CD14-positive monocyte (primary cell): ENCODE measurements around the gene MACROD2. TPM values are rescaled to one million over a fixed set of nuclear protein-coding genes. Genes with fewer than 3 reads are reported as not detected.

Experiments used
- DNase-seq, 3 donors: peaks; one replicate each; pipeline ENCODE4 v3.0.0-alpha.2; 2011 to 2022
- H2AFZ ChIP-seq: 2 replicates; pipeline ENCODE4 v1.6.0; 2012; ENCODE audit warnings: mild to moderate bottlenecking, low read depth, low read length, inconsistent platforms; ENCODE audit not compliant: insufficient read depth, poor library complexity, severe bottlenecking
- H3K27ac ChIP-seq, 2 donors: 1 replicate in 1 of 2; 2 replicates in 1 of 2; pipeline ENCODE4 v1.5.1; 2012 to 2013; ENCODE audit warnings: low read length in 2 of 2, control low read depth in 1 of 2, inconsistent platforms in 1 of 2, low read depth in 1 of 2, mild to moderate bottlenecking in 1 of 2
- H3K27me3 ChIP-seq, 2 donors: one replicate each; pipeline versions ENCODE4 v1.6.0 to v1.6.1; 2011 to 2013; ENCODE audit warnings: low read length in 2 of 2; ENCODE audit not compliant: control insufficient read depth in 2 of 2, insufficient read depth in 2 of 2
- H3K36me3 ChIP-seq, 2 donors: replicated peaks in 1 of 2; 1 replicate in 1 of 2; 2 replicates in 1 of 2; pipeline versions ENCODE4 v1.5.1 to v1.6.1; 2012 to 2013; ENCODE audit warnings: low read length in 2 of 2, control low read depth in 1 of 2, inconsistent platforms in 1 of 2, mild to moderate bottlenecking in 1 of 2; ENCODE audit not compliant: insufficient read depth in 2 of 2, control insufficient read depth in 1 of 2
- H3K4me1 ChIP-seq, 2 donors: 1 replicate in 1 of 2; 2 replicates in 1 of 2; pipeline versions ENCODE4 v1.5.1 to v1.6.1; 2012 to 2013; ENCODE audit warnings: low read length in 2 of 2, control low read depth in 1 of 2, inconsistent platforms in 1 of 2, mild to moderate bottlenecking in 1 of 2, moderate library complexity in 1 of 2; ENCODE audit not compliant: insufficient read depth in 2 of 2, control insufficient read depth in 1 of 2
- H3K4me2 ChIP-seq: replicated peaks from 2 replicates; pipeline ENCODE3; 2012; ENCODE audit warnings: low read length, moderate library complexity, mild to moderate bottlenecking; ENCODE audit not compliant: poor library complexity, severe bottlenecking; ENCODE audit errors: extremely low read depth
- H3K4me3 ChIP-seq, 3 experiments: fragments of 200-600 bp in 1 of 3; sonication (generic) in 1 of 3; replicated peaks in 1 of 3; 1 replicate in 2 of 3; 2 replicates in 1 of 3; pipeline ENCODE4 v1.5.1; 2011 to 2013; ENCODE audit warnings: low read length in 3 of 3, mild to moderate bottlenecking in 3 of 3, control low read depth in 2 of 3, low read depth in 2 of 3, inconsistent platforms in 1 of 3, moderate library complexity in 1 of 3
- H3K79me2 ChIP-seq: 2 replicates; pipeline ENCODE4 v1.6.0; 2012; ENCODE audit warnings: mild to moderate bottlenecking, control low read depth, inconsistent platforms, low read length, moderate library complexity; ENCODE audit not compliant: insufficient read depth
- H3K9ac ChIP-seq: 2 replicates; pipeline ENCODE4 v1.6.0; 2017; ENCODE audit warnings: low read length, mild to moderate bottlenecking; ENCODE audit not compliant: insufficient read depth, poor library complexity, severe bottlenecking
- H3K9me3 ChIP-seq, 2 donors: replicated peaks in 1 of 2; 1 replicate in 1 of 2; 2 replicates in 1 of 2; pipeline versions ENCODE4 v1.5.1 to v1.6.1; 2012 to 2013; ENCODE audit warnings: low read length in 2 of 2, control low read depth in 1 of 2; ENCODE audit not compliant: control insufficient read depth in 1 of 2, insufficient read depth in 1 of 2
- H4K20me1 ChIP-seq: 2 replicates; pipeline ENCODE4 v1.6.0; 2012; ENCODE audit warnings: mild to moderate bottlenecking, low read length, control low read depth, moderate library complexity; ENCODE audit not compliant: insufficient read depth
- H3K27ac Mint-ChIP-seq, 7 donors: one replicate each; pipeline ENCODE4 v1.8.0; 2020; ENCODE audit warnings: mild to moderate bottlenecking in 7 of 7, mixed read lengths in 7 of 7, moderate library complexity in 6 of 7, inconsistent platforms in 2 of 7
- H3K27me3 Mint-ChIP-seq, 3 donors: one replicate each; pipeline ENCODE4 v1.8.0; 2021 to 2022; ENCODE audit warnings: low read depth in 3 of 3, mild to moderate bottlenecking in 3 of 3, mixed read lengths in 3 of 3, moderate library complexity in 3 of 3, inconsistent platforms in 1 of 3
- H3K36me3 Mint-ChIP-seq, 2 donors: one replicate each; pipeline ENCODE4 v1.8.0; 2020; ENCODE audit warnings: mixed read lengths in 2 of 2, inconsistent platforms in 1 of 2, mild to moderate bottlenecking in 1 of 2
- H3K4me1 Mint-ChIP-seq: one replicate; pipeline ENCODE4 v1.8.0; 2020; ENCODE audit warnings: mild to moderate bottlenecking, mixed read lengths
- H3K4me3 Mint-ChIP-seq, 2 donors: one replicate each; pipeline ENCODE4 v1.8.0; 2020; ENCODE audit warnings: mild to moderate bottlenecking in 2 of 2, mixed read lengths in 2 of 2, moderate library complexity in 1 of 2
- H3K9me3 Mint-ChIP-seq, 7 donors: one replicate each; pipeline ENCODE4 v1.8.0; 2020 to 2022; ENCODE audit warnings: mixed read lengths in 7 of 7, mild to moderate bottlenecking in 6 of 7, moderate library complexity in 6 of 7, inconsistent platforms in 2 of 7
- CTCF ChIP-seq: fragments of 200-600 bp; IDR thresholded peaks from one replicate; pipeline ENCODE4 v1.8.0; 2022; ENCODE audit warnings: antibody characterized with exemption, mild to moderate bottlenecking
- WGBS: methylation state at CpG from one replicate; pipeline ENCODE4 v1.1.5; 2013; ENCODE audit warnings: missing lambda C conversion rate; ENCODE audit not compliant: insufficient coverage; 5-methylcytosine and 5-hydroxymethylcytosine counted together
- intact Hi-C, 2 donors: fragments of 100-400 bp; cut with micrococcal nuclease; formaldehyde crosslinking; loops; one replicate each; pipeline versions ENCODE4 v1.15.0 to v1.15.1; 2023
- polyA plus RNA-seq, 3 donors: library from polyadenylated mRNA; depleted of rRNA in 1 of 3; unstranded in 2 of 3; stranded (reverse) in 1 of 3; fragments of 300-500 nt in 2 of 3; fragments of >200 nt in 1 of 3; fragmentation: Illumina TruSeq in 2 of 3; gene quantifications; 1 replicate in 2 of 3; 2 replicates in 1 of 3; pipeline ENCODE4 v1.2.3, GENCODE V29; 2012 to 2021

Gene MACROD2
- polyA plus RNA-seq, 3 donors: 0.23 TPM; not detected in 2

GRCh38 chr20:15767586-15767985 lies 1772.3 kb downstream of the MACROD2 start:
- Histone ChIP-seq H3K4me1 (no peaks in the 10 kb centered on the region), H4K20me1 (no peaks in the 10 kb centered on the region), H3K4me2 (no peak overlapping the region), H2AFZ (no peak overlapping the region), H3K4me3 (no peak overlapping the region), H3K9me3 (no peaks in the 10 kb centered on the region), H3K27ac (no peak overlapping the region), H3K36me3 (no peaks in the 10 kb centered on the region), H3K9ac (no peak overlapping the region), H3K79me2 (no peaks in the 10 kb centered on the region), H3K27me3 (no peaks in the 10 kb centered on the region)
- Mint-ChIP-seq H3K4me3 (no peak overlapping the region), H3K27ac (no peak overlapping the region), H3K36me3 (no peaks in the 10 kb centered on the region), H3K4me1 (no peaks in the 10 kb centered on the region), H3K27me3 (no peaks in the 10 kb centered on the region), H3K9me3 (peaks cover 0 to 5% (median 1%) of the 10 kb centered on the region in 7 donors)
- WGBS: no CpG with 5 or more reads among the region's 1 CpG
- no peak for DNase-seq
- intact Hi-C loops: no loop called here
- no peak for TF ChIP-seq CTCF

GRCh38 chr20:15767999-15768741 lies 1772.9 kb downstream of the MACROD2 start:
- H3K27ac ChIP-seq: no peak overlapping the region
- intact Hi-C loops: no loop called here
- no peaks in the 10 kb centered on the region for H3K4me1 ChIP-seq
- DNase-seq: no peak
- H3K27me3 Mint-ChIP-seq: no peaks in the 10 kb centered on the region
- H3K27ac Mint-ChIP-seq: no peak overlapping the region
- no peaks in the 10 kb centered on the region for H3K27me3 ChIP-seq
- H3K9me3 ChIP-seq: no peaks in the 10 kb centered on the region
- H3K9me3 Mint-ChIP-seq: peaks cover 0 to 5% (median 1%) of the 10 kb centered on the region in 7 donors
- TF ChIP-seq CTCF: no peak
- WGBS: no CpG with 5 or more reads among the region's 3 CpGs
- H3K4me2 ChIP-seq: no peak overlapping the region
- no peaks in the 10 kb centered on the region for H3K79me2 ChIP-seq
- H3K4me3 Mint-ChIP-seq: no peak overlapping the region
- no peak overlapping the region for H3K9ac ChIP-seq
- H3K4me3 ChIP-seq: no peak overlapping the region
- H2AFZ ChIP-seq: no peak overlapping the region
- no peaks in the 10 kb centered on the region for H4K20me1 ChIP-seq
- no peaks in the 10 kb centered on the region for H3K36me3 Mint-ChIP-seq
- H3K4me1 Mint-ChIP-seq: no peaks in the 10 kb centered on the region
- no peaks in the 10 kb centered on the region for H3K36me3 ChIP-seq
